ENCODE results near the gene RNU6-9. TPM values are rescaled to one million over a fixed set of nuclear protein-coding genes. Genes with fewer than 3 reads are reported as not detected.

RNU6-9 gene
- total and polyA plus RNA-seq, 2 of the 13 experiments (the other 11 are each of a cell fraction or from before 2014, with no cell fraction given): under 0.01 TPM; not detected in 1

DNA sequence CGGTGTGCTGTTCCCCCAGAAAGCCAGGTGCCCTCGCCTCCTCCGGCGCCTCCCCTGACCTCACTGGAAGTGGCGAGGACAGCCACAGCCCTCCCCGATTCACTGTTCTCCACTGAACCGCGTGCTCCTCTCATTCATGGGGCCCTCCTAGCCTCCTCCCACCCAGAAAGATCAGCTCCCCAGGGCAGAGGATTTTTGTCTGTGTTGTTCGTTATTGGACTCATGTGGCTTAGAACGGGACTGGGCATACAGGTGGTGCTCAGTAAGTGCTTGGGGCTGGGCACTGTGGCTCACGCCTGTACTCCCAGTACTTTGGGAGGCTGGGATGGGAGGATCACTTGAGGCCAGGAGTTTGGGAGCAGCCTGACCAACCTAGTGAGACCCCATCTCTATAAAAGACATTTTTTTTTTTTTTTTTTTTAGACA lies 48.7 kb upstream of the RNU6-9 start:
- Histone ChIP-seq H3K27me3 (ENCODE audit: control insufficient read depth in 1 of 2, insufficient read depth in 2 of 2, low read length in 2 of 2) (peaks cover 18 to 71% of the 10 kb centered on the region in 2 experiments), H3K4me1 (ENCODE audit: insufficient read depth, low read length) (peaks cover 23% of the 10 kb centered on the region), H3K79me2 (ENCODE audit: insufficient read depth, low read length) (no peaks in the 10 kb centered on the region), H3K9me3 (ENCODE audit: low read length) (no peaks in the 10 kb centered on the region), H3K4me2 (ENCODE audit: low read depth, low read length) (no peak overlapping the region), H4K20me1 (ENCODE audit: insufficient read depth, low read length) (no peaks in the 10 kb centered on the region), H3K27ac (ENCODE audit: extremely low read length, insufficient read depth, low read length) (no peak overlapping the region), H3K4me3 (replicated peaks in 1 of 3; ENCODE audit: insufficient read depth in 1 of 3, low read depth in 2 of 3, low read length in 3 of 3) (no peak overlapping the region; a peak in 1 of 6 replicates), H3K36me3 (replicated peaks in 1 of 2; ENCODE audit: control insufficient read depth in 1 of 2, insufficient read depth in 2 of 2, low read length in 2 of 2) (no peaks in the 10 kb centered on the region), H3K9ac (ENCODE audit: insufficient read depth, low read depth, low read length) (no peak overlapping the region), H2AFZ (ENCODE audit: low read length) (no peak overlapping the region)
- ATAC-seq: no peak
- no peak for DNase-seq (ENCODE audit: low spot score)
- 6% methylated on average over 11 of the region's 11 CpGs for WGBS (ENCODE audit: low lambda C conversion rate)
- FAIRE-seq: no peak
- ChIA-PET POLR2A (no interaction called here), CTCF (ENCODE audit: low intra/inter-chr PET ratio, low total read pairs) (no interaction called here)
- BruUV-seq (replicated peaks): no TSS peak
- in situ Hi-C loops (cut with HindIII; ENCODE audit: extremely low pct_ligation_motif_present, low pct_unique_long_range_greater_than_20kb) (no loop called here), intact Hi-C loops (cut with micrococcal nuclease; ENCODE audit: unreplicated experiment) (no loop called here)
- TF ChIP-seq ZKSCAN8 (CRISPR knock-in tag; IDR thresholded peaks at IDR 0.05; ENCODE audit: borderline replicate concordance) (peak; percentile 89), KDM5B (CRISPR knock-in tag; IDR thresholded peaks at IDR 0.05; ENCODE audit: borderline replicate concordance) (no peak), ZSCAN25 (CRISPR knock-in tag; IDR thresholded peaks at IDR 0.05) (0 out of 2 replicates have a peak, but pooled peaks have one; percentile 9)
- TF ChIP-seq, protein P1, sequence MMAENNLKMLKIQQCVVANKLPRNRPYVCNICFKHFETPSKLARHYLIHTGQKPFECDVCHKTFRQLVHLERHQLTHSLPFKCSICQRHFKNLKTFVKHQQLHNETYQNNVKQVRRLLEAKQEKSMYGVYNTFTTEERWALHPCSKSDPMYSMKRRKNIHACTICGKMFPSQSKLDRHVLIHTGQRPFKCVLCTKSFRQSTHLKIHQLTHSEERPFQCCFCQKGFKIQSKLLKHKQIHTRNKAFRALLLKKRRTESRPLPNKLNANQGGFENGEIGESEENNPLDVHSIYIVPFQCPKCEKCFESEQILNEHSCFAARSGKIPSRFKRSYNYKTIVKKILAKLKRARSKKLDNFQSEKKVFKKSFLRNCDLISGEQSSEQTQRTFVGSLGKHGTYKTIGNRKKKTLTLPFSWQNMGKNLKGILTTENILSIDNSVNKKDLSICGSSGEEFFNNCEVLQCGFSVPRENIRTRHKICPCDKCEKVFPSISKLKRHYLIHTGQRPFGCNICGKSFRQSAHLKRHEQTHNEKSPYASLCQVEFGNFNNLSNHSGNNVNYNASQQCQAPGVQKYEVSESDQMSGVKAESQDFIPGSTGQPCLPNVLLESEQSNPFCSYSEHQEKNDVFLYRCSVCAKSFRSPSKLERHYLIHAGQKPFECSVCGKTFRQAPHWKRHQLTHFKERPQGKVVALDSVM (CRISPR knock-in tag; IDR thresholded peaks at IDR 0.05): peak; percentile 42; the same call in 1 of the 2 replicates
- TF ChIP-seq, protein P2, sequence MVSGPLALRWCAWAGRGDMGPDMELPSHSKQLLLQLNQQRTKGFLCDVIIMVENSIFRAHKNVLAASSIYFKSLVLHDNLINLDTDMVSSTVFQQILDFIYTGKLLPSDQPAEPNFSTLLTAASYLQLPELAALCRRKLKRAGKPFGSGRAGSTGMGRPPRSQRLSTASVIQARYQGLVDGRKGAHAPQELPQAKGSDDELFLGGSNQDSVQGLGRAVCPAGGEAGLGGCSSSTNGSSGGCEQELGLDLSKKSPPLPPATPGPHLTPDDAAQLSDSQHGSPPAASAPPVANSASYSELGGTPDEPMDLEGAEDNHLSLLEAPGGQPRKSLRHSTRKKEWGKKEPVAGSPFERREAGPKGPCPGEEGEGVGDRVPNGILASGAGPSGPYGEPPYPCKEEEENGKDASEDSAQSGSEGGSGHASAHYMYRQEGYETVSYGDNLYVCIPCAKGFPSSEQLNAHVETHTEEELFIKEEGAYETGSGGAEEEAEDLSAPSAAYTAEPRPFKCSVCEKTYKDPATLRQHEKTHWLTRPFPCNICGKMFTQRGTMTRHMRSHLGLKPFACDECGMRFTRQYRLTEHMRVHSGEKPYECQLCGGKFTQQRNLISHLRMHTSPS (CRISPR knock-in tag; IDR thresholded peaks at IDR 0.05; ENCODE audit: low read depth): no peak
- TF ChIP-seq, protein P3, sequence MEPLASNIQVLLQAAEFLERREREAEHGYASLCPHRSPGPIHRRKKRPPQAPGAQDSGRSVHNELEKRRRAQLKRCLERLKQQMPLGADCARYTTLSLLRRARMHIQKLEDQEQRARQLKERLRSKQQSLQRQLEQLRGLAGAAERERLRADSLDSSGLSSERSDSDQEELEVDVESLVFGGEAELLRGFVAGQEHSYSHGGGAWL (CRISPR knock-in tag; IDR thresholded peaks at IDR 0.05): no peak

Data from HepG2 (cell line).